ENCODE measurements around the gene PIBF1.

PIBF1 gene

DNA sequence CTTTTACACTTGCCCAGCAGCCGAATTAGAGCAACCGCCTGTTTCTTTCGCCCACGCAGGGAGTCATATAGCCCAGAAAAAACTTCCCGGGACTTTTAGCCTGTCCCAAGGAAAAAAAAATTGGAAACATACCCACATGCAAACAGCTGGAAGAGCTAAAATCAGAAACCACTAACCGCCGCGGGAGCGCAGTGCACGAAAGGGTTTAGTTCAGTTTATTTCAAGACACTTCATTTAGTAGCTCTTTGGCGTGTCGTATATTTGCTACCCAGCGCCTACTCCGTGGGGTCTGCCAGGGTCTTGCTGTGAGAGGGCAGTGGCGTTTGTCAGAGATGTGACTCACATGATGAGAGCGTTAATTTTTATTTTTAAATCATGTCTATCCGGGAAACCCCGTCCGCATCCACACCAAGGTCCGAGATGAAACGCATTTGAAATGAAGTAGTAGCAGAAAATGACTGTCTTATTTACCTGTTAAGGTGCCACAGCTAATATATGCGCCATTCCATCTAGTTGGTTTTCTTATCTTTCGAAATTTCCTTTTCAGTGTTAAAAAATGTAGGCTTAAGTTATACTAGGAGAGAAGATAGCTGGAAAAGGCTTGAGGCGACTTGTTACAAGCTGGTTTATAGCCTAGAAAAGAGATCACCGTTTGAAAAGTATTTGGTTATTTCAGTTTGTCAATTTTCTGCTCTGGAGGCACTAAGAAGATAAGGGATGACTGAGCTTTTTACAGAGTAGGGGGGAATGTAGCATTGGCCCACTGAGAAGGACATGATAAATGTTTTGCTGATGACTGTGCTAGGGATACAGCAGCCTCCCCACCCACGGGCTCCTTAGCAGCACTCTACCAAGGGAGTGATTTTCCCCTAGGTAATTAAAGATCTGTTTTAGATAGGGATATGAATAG, 278.6 kb downstream of the PIBF1 start:
- no peak for DNase-seq (ENCODE audit: low read depth)

DNA sequence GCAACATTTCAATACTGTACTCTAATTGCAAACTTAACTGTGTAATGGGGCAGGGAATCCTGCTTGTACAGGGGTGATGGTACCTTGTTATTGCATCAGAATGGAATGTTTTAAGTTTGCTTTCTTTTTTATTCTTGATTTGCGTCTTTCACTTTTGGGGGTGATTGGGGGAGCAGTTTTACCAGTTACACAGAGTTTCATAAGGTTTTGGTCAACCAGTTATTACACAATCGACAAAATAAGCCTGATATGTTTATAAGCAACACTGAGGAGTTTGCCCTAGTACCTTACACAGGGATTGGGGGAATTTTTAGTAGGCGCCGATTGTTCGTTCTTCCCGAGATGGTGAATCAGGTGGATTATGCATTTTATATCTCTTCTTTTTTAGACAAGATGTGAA, 279.5 kb downstream of the PIBF1 start:
- DNase-seq (ENCODE audit: low read depth), result no peak

DNA sequence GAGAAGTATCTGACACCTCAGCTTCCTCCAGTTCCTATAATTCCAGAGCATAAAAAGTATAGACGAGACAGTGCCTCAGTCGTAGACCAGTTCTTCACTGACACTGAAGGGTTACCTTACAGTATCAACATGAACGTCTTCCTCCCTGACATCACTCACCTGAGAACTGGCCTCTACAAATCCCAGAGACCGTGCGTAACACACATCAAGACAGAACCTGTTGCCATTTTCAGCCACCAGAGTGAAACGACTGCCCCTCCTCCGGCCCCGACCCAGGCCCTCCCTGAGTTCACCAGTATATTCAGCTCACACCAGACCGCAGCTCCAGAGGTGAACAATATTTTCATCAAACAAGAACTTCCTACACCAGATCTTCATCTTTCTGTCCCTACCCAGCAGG, 279.9 kb downstream of the PIBF1 start:
- no peak for DNase-seq (ENCODE audit: low read depth)

DNA sequence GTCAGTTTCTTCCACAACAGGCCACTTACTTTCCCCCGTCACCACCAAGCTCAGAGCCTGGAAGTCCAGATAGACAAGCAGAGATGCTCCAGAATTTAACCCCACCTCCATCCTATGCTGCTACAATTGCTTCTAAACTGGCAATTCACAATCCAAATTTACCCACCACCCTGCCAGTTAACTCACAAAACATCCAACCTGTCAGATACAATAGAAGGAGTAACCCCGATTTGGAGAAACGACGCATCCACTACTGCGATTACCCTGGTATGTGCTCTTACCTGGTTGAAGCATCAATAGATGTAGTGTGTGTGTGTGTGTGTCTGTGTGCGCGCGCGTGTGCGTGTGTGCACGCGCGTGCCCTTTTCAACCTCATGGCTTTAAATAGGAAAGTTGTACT, 280.5 kb downstream of the PIBF1 start:
- DNase-seq (ENCODE audit: low read depth), result no peak

DNA sequence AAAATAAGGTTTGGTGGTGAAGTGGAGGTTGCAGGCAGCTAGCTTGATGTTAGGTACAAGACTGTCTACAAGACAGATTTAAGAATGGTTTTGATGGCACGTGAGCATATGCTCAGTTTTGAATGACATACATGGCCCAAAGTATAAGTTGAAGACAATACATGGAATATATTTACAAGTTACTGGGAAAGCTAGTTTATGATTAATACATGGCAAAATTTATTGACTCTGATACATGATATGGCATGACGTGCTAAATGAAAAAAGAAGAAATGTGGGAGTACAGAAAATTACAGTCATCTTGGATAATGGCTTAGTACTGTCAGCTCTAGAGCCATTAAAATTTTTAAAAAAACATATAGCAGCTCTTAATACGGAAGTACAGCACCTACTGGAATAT, 281.2 kb downstream of the PIBF1 start:
- no peak for DNase-seq (ENCODE audit: low read depth)

DNA sequence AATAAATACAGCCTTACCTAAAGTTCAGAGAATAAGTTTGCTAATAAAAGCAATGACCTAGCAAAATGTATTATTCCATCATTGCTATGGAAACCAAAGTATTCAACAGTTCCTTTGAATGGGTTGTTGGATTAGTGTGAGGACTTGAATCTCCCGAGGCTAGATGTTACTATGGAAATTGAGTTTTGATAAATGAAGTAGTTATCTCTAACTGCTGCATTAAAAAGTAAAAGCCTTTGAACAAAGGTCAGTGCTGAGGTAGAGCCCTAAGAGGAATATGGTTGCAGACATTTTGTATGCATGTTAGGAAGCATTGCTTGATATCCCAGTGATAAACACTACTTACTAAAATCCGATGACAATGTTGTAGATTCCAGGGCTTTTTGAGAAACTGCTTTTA, 283.1 kb downstream of the PIBF1 start:
- no peak for DNase-seq (ENCODE audit: low read depth)

DNA sequence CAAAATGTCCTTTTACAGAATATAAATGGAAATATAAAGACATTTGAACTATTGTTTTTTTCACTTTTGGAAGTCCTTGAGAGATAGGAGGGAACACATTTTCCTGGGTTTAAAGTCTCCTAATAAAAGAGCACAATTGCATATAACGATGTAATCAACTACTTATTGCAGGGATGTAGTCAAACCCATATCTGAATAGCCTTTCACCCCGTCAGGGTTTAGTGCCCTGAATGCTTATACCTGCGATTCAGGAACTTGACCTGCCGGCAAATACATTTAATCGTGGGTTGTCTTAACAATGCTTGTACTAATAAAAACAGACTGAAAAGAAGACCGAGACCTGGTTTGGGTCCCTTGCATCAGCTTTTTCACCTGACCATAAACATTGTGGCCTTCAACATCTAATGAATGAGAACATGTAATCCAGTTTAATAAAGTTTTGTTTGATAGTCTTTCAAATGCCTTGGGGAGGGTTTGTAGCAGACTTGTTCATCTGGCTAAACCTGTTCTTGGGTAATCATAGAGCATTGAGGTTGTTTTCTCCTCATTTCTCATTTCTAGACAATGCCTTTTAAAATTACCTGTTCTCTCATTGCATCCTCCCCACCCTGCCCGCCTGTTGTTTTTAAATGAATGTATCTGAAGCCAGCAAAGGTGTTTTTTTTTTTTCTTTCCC, 283.9 kb downstream of the PIBF1 start:
- DNase-seq (ENCODE audit: low read depth), result no peak
